PC-9 (cell line): ENCODE measurements around the gene EPHB3.

Experiments
- EZH2 ChIP-seq: fragments of 200-600 bp; sonication (generic); IDR thresholded peaks from 2 replicates; pipeline ENCODE4 v1.8.0; 2017; ENCODE audit warnings: antibody characterized with exemption, low read depth
- TF ChIP-seq, protein P1 (sequence below): fragments of 200-600 bp; sonication (generic); conservative IDR thresholded peaks from 2 replicates; pipeline ENCODE4 v1.6.1; 2017; ENCODE audit warnings: mixed run types, antibody characterized with exemption, mild to moderate bottlenecking, moderate library complexity

DNA sequence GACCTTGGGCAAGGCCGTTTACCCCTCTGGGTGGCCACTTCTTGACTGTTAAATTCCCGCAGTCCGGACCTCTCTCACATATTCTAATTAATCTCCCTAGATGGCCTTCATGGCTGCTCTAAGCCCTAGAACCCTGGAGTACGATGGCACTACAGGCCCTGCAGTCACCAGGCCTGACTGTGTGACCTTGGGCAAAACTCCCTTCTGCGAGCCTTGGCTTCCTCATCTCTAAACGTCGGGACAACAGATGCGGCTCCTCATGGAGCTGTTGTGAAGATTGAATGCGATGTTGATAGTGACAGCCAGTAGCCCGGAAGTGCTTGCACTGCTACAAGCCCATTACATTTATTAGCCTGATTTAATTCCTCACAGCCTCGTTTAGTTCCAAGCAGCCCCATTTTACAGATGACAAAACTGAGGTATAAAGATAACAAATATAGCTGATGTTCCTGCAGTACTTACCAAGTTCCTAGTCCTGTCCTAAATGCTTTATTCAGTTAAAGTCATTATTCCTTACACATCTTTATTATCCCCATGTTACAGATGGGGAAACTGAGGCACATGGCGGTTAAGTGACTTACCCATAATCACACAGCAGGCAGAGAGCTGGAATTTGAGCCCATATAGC lies 10.3 kb downstream of the EPHB3 start:
- TF ChIP-seq, protein P1, sequence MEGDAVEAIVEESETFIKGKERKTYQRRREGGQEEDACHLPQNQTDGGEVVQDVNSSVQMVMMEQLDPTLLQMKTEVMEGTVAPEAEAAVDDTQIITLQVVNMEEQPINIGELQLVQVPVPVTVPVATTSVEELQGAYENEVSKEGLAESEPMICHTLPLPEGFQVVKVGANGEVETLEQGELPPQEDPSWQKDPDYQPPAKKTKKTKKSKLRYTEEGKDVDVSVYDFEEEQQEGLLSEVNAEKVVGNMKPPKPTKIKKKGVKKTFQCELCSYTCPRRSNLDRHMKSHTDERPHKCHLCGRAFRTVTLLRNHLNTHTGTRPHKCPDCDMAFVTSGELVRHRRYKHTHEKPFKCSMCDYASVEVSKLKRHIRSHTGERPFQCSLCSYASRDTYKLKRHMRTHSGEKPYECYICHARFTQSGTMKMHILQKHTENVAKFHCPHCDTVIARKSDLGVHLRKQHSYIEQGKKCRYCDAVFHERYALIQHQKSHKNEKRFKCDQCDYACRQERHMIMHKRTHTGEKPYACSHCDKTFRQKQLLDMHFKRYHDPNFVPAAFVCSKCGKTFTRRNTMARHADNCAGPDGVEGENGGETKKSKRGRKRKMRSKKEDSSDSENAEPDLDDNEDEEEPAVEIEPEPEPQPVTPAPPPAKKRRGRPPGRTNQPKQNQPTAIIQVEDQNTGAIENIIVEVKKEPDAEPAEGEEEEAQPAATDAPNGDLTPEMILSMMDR = no peak
- no peak for TF ChIP-seq EZH2
